Central memory CD4-positive, alpha-beta T cell (primary cell): ENCODE measurements around the gene CCR5.
"Not testable (repeated sequence)": the region's sequence is repeated elsewhere in the genome, so short reads cannot be mapped to it uniquely, and the experiment has no call there.

Experiments
- DNase-seq: peaks from one replicate; pipeline ENCODE4 v3.0.0; 2022

Gene CCR5

GRCh38 chr3:46386205-46386604, 15.5 kb downstream of the CCR5 start:
- DNase-seq: no peak

GRCh38 chr3:46388847-46389246, 18.1 kb downstream of the CCR5 start:
- not testable (repeated sequence) for DNase-seq

- no peak for DNase-seq
Observed at GRCh38 chr3:46389306-46389705, 18.6 kb downstream of the CCR5 start.

GRCh38 chr3:46391526-46391925, 20.8 kb downstream of the CCR5 start:
- not testable (repeated sequence) for DNase-seq

GRCh38 chr3:46393011-46393410, 22.3 kb downstream of the CCR5 start:
- DNase-seq: no peak

GRCh38 chr3:46393554-46394434, 23.0 kb downstream of the CCR5 start:
- no peak for DNase-seq

- DNase-seq: no peak
Observed at GRCh38 chr3:46395210-46395661, 24.5 kb downstream of the CCR5 start.

- no peak for DNase-seq
Observed at GRCh38 chr3:46395766-46396530, 25.2 kb downstream of the CCR5 start.

- DNase-seq: no peak
Observed at GRCh38 chr3:46397111-46397510, 26.4 kb downstream of the CCR5 start.

DNA sequence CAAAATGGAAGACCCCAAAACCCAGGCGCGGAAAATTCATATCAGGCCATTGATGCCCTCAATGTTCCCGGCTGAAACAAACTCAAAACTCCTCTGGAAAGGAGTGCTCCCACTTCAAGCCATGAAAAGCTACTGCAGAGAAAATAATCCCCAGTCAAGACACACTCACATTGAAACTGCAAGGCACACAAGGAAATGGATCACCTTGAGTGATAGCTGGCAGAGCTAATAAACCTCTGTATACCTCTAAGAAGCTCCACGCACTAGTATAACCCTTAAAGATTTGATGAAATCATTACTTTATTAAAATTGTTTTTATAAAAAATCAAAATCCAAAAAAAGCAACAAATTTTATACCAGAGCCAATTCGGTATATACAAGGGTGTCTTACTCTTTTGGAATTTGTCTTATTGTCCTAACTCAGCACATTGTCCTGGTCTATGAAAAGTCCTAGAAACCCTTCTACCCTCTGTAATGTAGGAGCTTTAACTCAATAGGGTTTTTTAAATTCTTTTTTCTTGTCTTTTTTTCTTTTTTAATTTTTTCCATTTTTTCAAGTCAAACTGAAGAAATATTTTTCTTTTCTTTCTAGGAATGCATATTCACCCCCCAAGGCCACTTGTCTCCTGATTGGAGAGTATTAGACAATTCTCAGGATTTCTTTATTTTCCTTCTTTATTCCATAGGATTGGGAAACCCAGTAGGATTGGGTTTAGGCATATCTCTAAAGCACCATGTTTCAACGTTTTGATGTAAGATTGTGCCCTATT, 27.6 kb downstream of the CCR5 start:
- no peak for DNase-seq

DNA sequence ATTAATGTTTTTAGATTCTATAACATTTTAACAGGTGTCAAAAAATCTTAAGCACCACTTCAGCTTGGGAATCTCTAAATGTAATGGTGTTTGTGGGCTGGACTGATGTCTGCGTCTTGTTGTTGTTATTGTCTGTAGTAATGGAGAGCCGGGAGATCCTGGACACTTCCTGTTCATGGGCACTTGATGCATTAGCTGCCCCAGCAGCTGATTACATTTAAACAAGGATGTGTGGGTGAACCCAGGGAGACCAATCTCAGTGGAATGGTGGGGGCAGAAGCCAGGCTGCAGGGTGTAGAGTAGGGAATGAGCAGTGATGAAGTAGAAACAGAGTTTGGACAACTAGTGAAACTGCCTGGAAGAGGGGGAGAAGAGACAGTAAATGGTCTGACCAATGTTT, 28.4 kb downstream of the CCR5 start:
- DNase-seq: no peak

- no peak for DNase-seq
Observed at GRCh38 chr3:46399557-46399956, 28.8 kb downstream of the CCR5 start.

GRCh38 chr3:46400000-46400734, 29.4 kb downstream of the CCR5 start:
- no peak for DNase-seq

DNA sequence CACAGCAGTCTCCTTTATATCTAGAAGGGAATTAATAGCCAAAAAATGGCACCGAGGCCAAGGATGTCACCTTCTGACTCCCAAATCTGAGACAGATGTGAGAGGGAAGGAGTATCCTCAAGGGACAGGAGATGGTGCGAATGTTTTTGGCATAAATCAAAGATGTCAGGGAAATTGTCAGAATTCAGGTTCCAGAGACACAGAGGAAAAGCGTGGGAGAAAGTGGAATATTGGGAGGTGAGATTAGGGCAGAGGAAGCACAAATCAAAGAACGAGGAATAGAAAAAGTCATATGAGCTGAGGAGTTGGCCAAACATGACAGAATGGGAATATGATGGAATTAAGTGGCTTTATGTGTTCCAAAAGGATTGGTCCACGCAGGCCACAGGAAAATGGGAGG, 30.1 kb downstream of the CCR5 start:
- no peak for DNase-seq

- DNase-seq: no peak
Observed at GRCh38 chr3:46401579-46401978, 30.8 kb downstream of the CCR5 start.

DNA sequence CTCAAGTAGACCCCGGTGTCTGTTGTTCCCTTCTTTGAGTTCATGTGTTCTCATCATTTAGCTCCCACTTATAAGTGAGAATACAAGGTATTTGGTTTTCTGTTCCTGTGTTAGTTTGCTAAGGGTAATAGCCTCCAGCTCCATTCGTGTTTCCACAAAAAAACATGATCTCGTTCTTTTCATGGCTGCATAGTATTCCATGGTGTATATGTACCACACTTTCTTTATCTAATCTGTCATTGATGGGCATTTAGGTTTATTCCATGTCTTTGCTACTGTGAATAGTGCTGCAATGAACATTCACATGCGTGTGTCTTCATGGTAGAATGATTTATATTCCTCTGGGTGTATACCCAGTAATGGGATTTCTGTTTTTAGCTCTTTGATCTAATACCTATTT, 32.2 kb downstream of the CCR5 start:
- DNase-seq: not testable (repeated sequence)

DNA sequence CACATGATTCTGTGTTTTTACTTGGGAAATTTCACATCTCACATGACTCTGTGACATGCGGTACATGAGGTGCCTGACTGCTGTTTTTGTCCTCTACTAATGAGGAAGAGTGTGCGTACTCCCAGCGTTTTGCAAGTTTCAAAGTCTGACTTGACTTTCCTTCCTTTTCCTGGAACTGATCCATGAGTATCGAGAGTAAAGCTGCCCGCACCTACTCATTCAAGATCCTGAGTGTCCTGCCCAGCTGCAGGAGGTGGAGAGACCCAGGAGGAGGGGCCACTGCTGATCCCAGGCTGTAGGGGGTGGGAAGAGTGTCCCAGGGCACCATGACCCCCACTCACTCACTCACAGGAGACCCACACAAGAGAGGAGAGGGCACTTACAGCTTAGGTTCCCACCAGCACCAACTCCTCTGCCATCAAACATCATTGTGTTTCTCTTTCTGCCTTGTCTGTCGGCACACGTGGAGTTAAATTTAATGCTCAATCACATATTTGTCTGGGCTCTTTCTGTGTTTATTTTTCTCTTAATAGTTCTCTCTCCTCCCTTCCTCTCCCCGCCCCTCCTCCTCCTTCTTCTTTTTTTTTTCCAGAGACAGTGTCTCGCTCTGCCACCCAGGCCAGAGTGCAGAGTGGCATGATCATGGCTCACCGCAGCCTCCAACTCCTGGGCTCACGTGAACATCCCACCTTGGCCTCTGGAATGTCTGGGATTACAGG, 34.7 kb downstream of the CCR5 start:
- no peak for DNase-seq

DNA sequence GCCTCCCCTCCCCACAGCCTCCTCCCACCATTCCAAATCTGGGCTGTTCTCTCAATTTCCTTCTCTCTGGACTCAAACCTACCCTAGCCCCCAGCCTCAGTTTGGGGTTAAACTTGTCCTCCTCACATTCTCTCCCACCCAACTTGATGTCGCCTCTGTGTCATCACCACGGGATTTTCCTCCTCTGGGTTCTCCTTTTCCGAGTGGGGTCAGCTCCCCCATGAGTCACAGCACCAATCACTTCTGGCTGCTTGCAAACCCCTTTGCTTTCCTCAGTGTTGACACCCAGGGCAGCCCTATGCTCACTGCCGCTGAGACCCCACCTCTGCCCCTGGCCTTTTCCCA, 35.7 kb downstream of the CCR5 start:
- DNase-seq: no peak

GRCh38 chr3:46406788-46407611, 36.3 kb downstream of the CCR5 start, which contains the start of the genes CCR5AS and CCRL2:
Gene CCR5AS (minus strand): TSS chr3:46407066.
Gene CCRL2 (plus strand): TSS chr3:46407259. CDS start chr3:46408080, 821 bp downstream.
- DNase-seq: peak; percentile 23

- no peak for DNase-seq
Observed at GRCh38 chr3:46407970-46408369, 37.2 kb downstream of the CCR5 start.

GRCh38 chr3:46408853-46409252, 38.1 kb downstream of the CCR5 start:
- DNase-seq: no peak
